Liver (tissue), 9 donors: Measurements from ENCODE around the gene HCN2. TPM values are rescaled to one million over a fixed set of nuclear protein-coding genes. Genes with fewer than 3 reads are reported as not detected.

ENCODE experiments used
- DNase-seq: peaks from one replicate; pipeline ENCODE4 v3.0.0-alpha.2; 2017; ENCODE audit warnings: low spot score
- H3K27ac ChIP-seq, 2 donors: one replicate each; pipeline ENCODE4 v1.7.0; 2013; ENCODE audit warnings: inconsistent platforms in 2 of 2, low read length in 2 of 2, control low read depth in 1 of 2, low read depth in 1 of 2, mild to moderate bottlenecking in 1 of 2
- H3K27me3 ChIP-seq, 4 donors: one replicate each; pipeline versions ENCODE4 v1.6.1 to v1.7.0; 2013; ENCODE audit warnings: low read length in 3 of 4, inconsistent platforms in 1 of 4, mild to moderate bottlenecking in 1 of 4, moderate library complexity in 1 of 4; ENCODE audit not compliant: control insufficient read depth in 4 of 4, insufficient read depth in 4 of 4
- H3K36me3 ChIP-seq, 4 donors: one replicate each; pipeline versions ENCODE4 v1.6.1 to v1.7.0; 2013; ENCODE audit warnings: low read length in 3 of 4, mild to moderate bottlenecking in 3 of 4, low read depth in 1 of 4, moderate library complexity in 1 of 4; ENCODE audit not compliant: control insufficient read depth in 4 of 4, insufficient read depth in 3 of 4
- H3K4me1 ChIP-seq, 4 donors: one replicate each; pipeline versions ENCODE4 v1.6.1 to v1.7.0; 2013; ENCODE audit warnings: low read length in 3 of 4, mild to moderate bottlenecking in 3 of 4, moderate library complexity in 1 of 4; ENCODE audit not compliant: control insufficient read depth in 4 of 4, insufficient read depth in 4 of 4
- H3K4me3 ChIP-seq, 3 donors: one replicate each; pipeline versions ENCODE4 v1.6.1 to v1.7.0; 2013; ENCODE audit warnings: low read length in 3 of 3, control low read depth in 1 of 3, low read depth in 1 of 3, mild to moderate bottlenecking in 1 of 3
- H3K9ac ChIP-seq, 2 donors: one replicate each; pipeline ENCODE4 v1.7.0; 2013; ENCODE audit warnings: low read length in 2 of 2, mild to moderate bottlenecking in 2 of 2, moderate library complexity in 2 of 2, control low read depth in 1 of 2, low read depth in 1 of 2
- H3K9me3 ChIP-seq, 4 donors: one replicate each; pipeline versions ENCODE4 v1.6.1 to v1.7.0; 2013; ENCODE audit warnings: low read length in 3 of 4; ENCODE audit not compliant: control insufficient read depth in 4 of 4
- CTCF ChIP-seq: fragments of 150-350 bp; IDR thresholded peaks from 2 replicates; pipeline ENCODE4 v1.5.1; 2017; ENCODE audit warnings: improper control_type of control experiment, low read depth, low read length; ENCODE audit not compliant: missing input control
- FOXA2 ChIP-seq: IDR thresholded peaks from 2 replicates; pipeline ENCODE4 v1.6.1; 2016; ENCODE audit warnings: antibody characterized with exemption
- HNF4A ChIP-seq, 2 donors: conservative IDR thresholded peaks; 2 replicates each; pipeline ENCODE4 v1.6.1; 2016; ENCODE audit warnings: antibody characterized with exemption in 2 of 2, mild to moderate bottlenecking in 2 of 2
- HNF4G ChIP-seq: IDR thresholded peaks from 2 replicates; pipeline ENCODE4 v1.6.1; 2016; ENCODE audit warnings: antibody characterized with exemption
- JUND ChIP-seq, 2 donors: IDR thresholded peaks; 2 replicates each; pipeline ENCODE4 v1.6.1; 2016; ENCODE audit warnings: antibody characterized with exemption in 2 of 2
- MAX ChIP-seq: IDR thresholded peaks from 2 replicates; pipeline ENCODE4 v1.6.1; 2016; ENCODE audit warnings: antibody characterized with exemption
- RAD21 ChIP-seq, 2 donors: IDR thresholded peaks; 2 replicates each; pipeline ENCODE4 v1.6.1; 2016; ENCODE audit warnings: antibody characterized with exemption in 2 of 2, mild to moderate bottlenecking in 2 of 2
- REST ChIP-seq: IDR thresholded peaks from 2 replicates; pipeline ENCODE4 v1.6.1; 2016; ENCODE audit warnings: antibody characterized with exemption, mild to moderate bottlenecking
- SP1 ChIP-seq: IDR thresholded peaks from 2 replicates; pipeline ENCODE4 v1.6.1; 2018; ENCODE audit warnings: antibody characterized with exemption, mild to moderate bottlenecking
- TAF1 ChIP-seq: conservative IDR thresholded peaks from 2 replicates; pipeline ENCODE4 v1.6.1; 2016; ENCODE audit warnings: antibody characterized with exemption, mild to moderate bottlenecking
- YY1 ChIP-seq: IDR thresholded peaks from 2 replicates; pipeline ENCODE4 v1.6.1; 2016; ENCODE audit warnings: antibody characterized with exemption, mild to moderate bottlenecking
- ZBTB33 ChIP-seq: IDR thresholded peaks from 2 replicates; pipeline ENCODE4 v1.6.1; 2016; ENCODE audit warnings: antibody characterized with exemption
- WGBS: extraction: QIAGEN DNeasy Blood & Tissue Kit; methylation state at CpG from one replicate; pipeline ENCODE4 v1.1.7; 2013; 5-methylcytosine and 5-hydroxymethylcytosine counted together
- polyA plus RNA-seq, 2 donors: library from polyadenylated mRNA; stranded (reverse) in 1 of 2; unstranded in 1 of 2; fragments of 200-250 nt in 1 of 2; fragments of >200 nt in 1 of 2; fragmentation: Nextera tagmentation in 1 of 2; extraction: Ambion mirVana in 1 of 2; gene quantifications; one replicate each; pipeline versions ENCODE4 v1.2.1 to v1.2.3, GENCODE V29; 2013 to 2015
- total RNA-seq, 2 donors: library from RNA; depleted of rRNA; stranded (reverse); fragments of >200 nt; gene quantifications; one replicate each; pipeline ENCODE4 v1.2.3, GENCODE V29; 2014
- donor health status: healthy.
- donor health status: healthy.
- donor health status: healthy.
- donor health status: healthy.
- donor health status: healthy.

Gene HCN2
- total and polyA plus RNA-seq, 4 donors = 0.05 to 0.17 (median 0.13) TPM; not detected in 1

- Histone ChIP-seq H3K27me3 (peaks cover 0 to 11% (median 2%) of the 10 kb centered on the region in 4 donors), H3K9ac (no peak overlapping the region), H3K36me3 (no peaks in the 10 kb centered on the region), H3K27ac (no peak overlapping the region), H3K9me3 (no peaks in the 10 kb centered on the region), H3K4me1 (peaks cover 0 to 7% (median 2%) of the 10 kb centered on the region in 4 donors), H3K4me3 (no peak overlapping the region)
- TF ChIP-seq SP1 (no peak), FOXA2 (no peak), REST (peak; percentile 16), CTCF (peak; percentile 21), RAD21 (IDR thresholded peaks at IDR 0.05) (peak in 1 of 2 donors; percentile 54)
- peak; percentile 62 for DNase-seq
- WGBS = 11% methylated on average over 41 of the region's 41 CpGs
Measured at GRCh38 chr19:588093-588740, 1.5 kb upstream of the HCN2 start.

GRCh38 chr19:588741-589692 is 664 bp upstream of the HCN2 start:
- TF ChIP-seq JUND (IDR thresholded peaks at IDR 0.05) (no peak), SP1 (no peak), RAD21 (IDR thresholded peaks at IDR 0.05) (no peak), TAF1 (no peak), HNF4A (conservative IDR thresholded peaks at IDR 0.05) (no peak), MAX (no peak), ZBTB33 (no peak), FOXA2 (no peak), YY1 (no peak), HNF4G (no peak)
- Histone ChIP-seq H3K27ac (no peak overlapping the region), H3K36me3 (no peaks in the 10 kb centered on the region), H3K9me3 (no peaks in the 10 kb centered on the region), H3K27me3 (peaks cover 0 to 11% (median 2%) of the 10 kb centered on the region in 4 donors), H3K4me3 (peak overlapping the region in 1 of 3 donors; percentile 46), H3K4me1 (peaks cover 0 to 7% (median 2%) of the 10 kb centered on the region in 4 donors), H3K9ac (no peak overlapping the region)
- DNase-seq = no peak
- 21% methylated on average over 54 of the region's 54 CpGs for WGBS
